ENCODE measurements around the gene PTDSS2. TPM values are rescaled to one million over a fixed set of nuclear protein-coding genes. Genes with fewer than 3 reads are reported as not detected.
A peak's percentile ranks its signal among the peaks of the same experiment; 100 is the strongest.

The PTDSS2 gene
- total and polyA plus RNA-seq, 2 of the 4 experiments (the other 2 are of a cell fraction): 23.5 to 26.6 TPM

GRCh38 chr11:497565-498296 is 47.7 kb downstream of the PTDSS2 start:
- intact Hi-C loops (cut with micrococcal nuclease): no loop called here
- ATAC-seq (ENCODE audit: low read depth): no peak

More at GRCh38 chr11:497565-498296, 47.7 kb downstream of the PTDSS2 start:
- peak overlapping the region; percentile 41 for H2AFZ ChIP-seq (replicated peaks; ENCODE audit: low read length, poor library complexity)
- no peak overlapping the region for H3K9ac ChIP-seq (ENCODE audit: low read depth, low read length)
- no peak overlapping the region for H3K56ac ChIP-seq (ENCODE audit: extremely low read depth, insufficient read depth, low read length)
- no peak overlapping the region for H3K4ac ChIP-seq (ENCODE audit: low read depth, low read length)
- H2AK9ac ChIP-seq (replicated peaks; ENCODE audit: low read depth, low read length, poor library complexity): peak overlapping the region; percentile 42
- 98% methylated on average over 27 of the region's 31 CpGs; no CpG with 5 or more reads in 1 of the 2 experiments for WGBS, 2 experiments (ENCODE audit: extremely low coverage in 2 of 2, insufficient read length in 1 of 2)
- TF ChIP-seq MAFK (IDR thresholded peaks at IDR 0.05; ENCODE audit: low read depth, low read length) (no peak), FOS (IDR thresholded peaks at IDR 0.05; ENCODE audit: low read depth, low read length) (no peak), MXI1 (IDR thresholded peaks at IDR 0.05; ENCODE audit: borderline replicate concordance, low read depth, low read length) (no peak), RAD21 (IDR thresholded peaks at IDR 0.05; ENCODE audit: low read length) (no peak), MAZ (IDR thresholded peaks at IDR 0.05; ENCODE audit: borderline replicate concordance, low read depth, low read length) (no peak), POLR2A (IDR thresholded peaks at IDR 0.05; ENCODE audit: low read depth, low read length) (no peak), NFE2L2 (IDR thresholded peaks at IDR 0.05; ENCODE audit: low read depth, low read length) (no peak), RCOR1 (IDR thresholded peaks at IDR 0.05; ENCODE audit: insufficient replicate concordance, low read length) (no peak), CEBPB (IDR thresholded peaks at IDR 0.05; ENCODE audit: low read depth, low read length) (no peak), CHD1 (IDR thresholded peaks at IDR 0.05; ENCODE audit: low read depth, low read length) (no peak), BHLHE40 (IDR thresholded peaks at IDR 0.05; ENCODE audit: low read depth, low read length) (no peak), RFX5 (IDR thresholded peaks at IDR 0.05; ENCODE audit: low read depth, low read length) (no peak), SMC3 (IDR thresholded peaks at IDR 0.05; ENCODE audit: low read depth, low read length) (no peak)
- TF ChIP-seq, protein P1, sequence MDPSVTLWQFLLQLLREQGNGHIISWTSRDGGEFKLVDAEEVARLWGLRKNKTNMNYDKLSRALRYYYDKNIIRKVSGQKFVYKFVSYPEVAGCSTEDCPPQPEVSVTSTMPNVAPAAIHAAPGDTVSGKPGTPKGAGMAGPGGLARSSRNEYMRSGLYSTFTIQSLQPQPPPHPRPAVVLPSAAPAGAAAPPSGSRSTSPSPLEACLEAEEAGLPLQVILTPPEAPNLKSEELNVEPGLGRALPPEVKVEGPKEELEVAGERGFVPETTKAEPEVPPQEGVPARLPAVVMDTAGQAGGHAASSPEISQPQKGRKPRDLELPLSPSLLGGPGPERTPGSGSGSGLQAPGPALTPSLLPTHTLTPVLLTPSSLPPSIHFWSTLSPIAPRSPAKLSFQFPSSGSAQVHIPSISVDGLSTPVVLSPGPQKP (IDR thresholded peaks at IDR 0.05; ENCODE audit: borderline replicate concordance, low read depth, low read length): no peak
- TF ChIP-seq, protein P2, sequence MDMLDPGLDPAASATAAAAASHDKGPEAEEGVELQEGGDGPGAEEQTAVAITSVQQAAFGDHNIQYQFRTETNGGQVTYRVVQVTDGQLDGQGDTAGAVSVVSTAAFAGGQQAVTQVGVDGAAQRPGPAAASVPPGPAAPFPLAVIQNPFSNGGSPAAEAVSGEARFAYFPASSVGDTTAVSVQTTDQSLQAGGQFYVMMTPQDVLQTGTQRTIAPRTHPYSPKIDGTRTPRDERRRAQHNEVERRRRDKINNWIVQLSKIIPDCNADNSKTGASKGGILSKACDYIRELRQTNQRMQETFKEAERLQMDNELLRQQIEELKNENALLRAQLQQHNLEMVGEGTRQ (IDR thresholded peaks at IDR 0.05; ENCODE audit: low read depth, low read length): no peak
- TF ChIP-seq, protein P3, sequence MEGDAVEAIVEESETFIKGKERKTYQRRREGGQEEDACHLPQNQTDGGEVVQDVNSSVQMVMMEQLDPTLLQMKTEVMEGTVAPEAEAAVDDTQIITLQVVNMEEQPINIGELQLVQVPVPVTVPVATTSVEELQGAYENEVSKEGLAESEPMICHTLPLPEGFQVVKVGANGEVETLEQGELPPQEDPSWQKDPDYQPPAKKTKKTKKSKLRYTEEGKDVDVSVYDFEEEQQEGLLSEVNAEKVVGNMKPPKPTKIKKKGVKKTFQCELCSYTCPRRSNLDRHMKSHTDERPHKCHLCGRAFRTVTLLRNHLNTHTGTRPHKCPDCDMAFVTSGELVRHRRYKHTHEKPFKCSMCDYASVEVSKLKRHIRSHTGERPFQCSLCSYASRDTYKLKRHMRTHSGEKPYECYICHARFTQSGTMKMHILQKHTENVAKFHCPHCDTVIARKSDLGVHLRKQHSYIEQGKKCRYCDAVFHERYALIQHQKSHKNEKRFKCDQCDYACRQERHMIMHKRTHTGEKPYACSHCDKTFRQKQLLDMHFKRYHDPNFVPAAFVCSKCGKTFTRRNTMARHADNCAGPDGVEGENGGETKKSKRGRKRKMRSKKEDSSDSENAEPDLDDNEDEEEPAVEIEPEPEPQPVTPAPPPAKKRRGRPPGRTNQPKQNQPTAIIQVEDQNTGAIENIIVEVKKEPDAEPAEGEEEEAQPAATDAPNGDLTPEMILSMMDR (conservative IDR thresholded peaks at IDR 0.05; ENCODE audit: low read depth, low read length): no peak
- H2BK120ac ChIP-seq (ENCODE audit: low read depth, low read length): no peak overlapping the region
- H3K4me1 ChIP-seq (ENCODE audit: control insufficient read depth, insufficient read depth, low read length): no peaks in the 10 kb centered on the region
- no peak overlapping the region for H3K27ac ChIP-seq (ENCODE audit: insufficient read depth, low read length)
- H3K79me1 ChIP-seq (ENCODE audit: low read depth in 1 of 2, low read length in 2 of 2): peaks cover 18 to 57% of the 10 kb centered on the region in 2 experiments
- peaks cover 2% of the 10 kb centered on the region; the same call in 1 of the 2 replicates for H3K9me3 ChIP-seq (ENCODE audit: control insufficient read depth, insufficient read depth, low read length)
- CTCF ChIA-PET: no interaction called here
- H3K4me2 ChIP-seq (ENCODE audit: low read depth, low read length): no peak overlapping the region
- H2BK15ac ChIP-seq (ENCODE audit: low read depth, low read length): no peak overlapping the region
- H4K8ac ChIP-seq (ENCODE audit: low read depth in 2 of 2, low read length in 2 of 2): no peak overlapping the region
- no peak overlapping the region for H3K23ac ChIP-seq (ENCODE audit: low read depth, low read length)
- H3K18ac ChIP-seq (ENCODE audit: low read depth, low read length): no peak overlapping the region
- no peaks in the 10 kb centered on the region for H3K27me3 ChIP-seq (ENCODE audit: control insufficient read depth, insufficient read depth, low read length)
- DNase-seq: no peak
- H2BK20ac ChIP-seq (ENCODE audit: low read depth, low read length): no peak overlapping the region
- in situ Hi-C loops (cut with MboI; ENCODE audit: low sequenced_read_pairs): no loop called here
- no TSS peak for BruUV-seq (replicated peaks)
- POLR2A ChIA-PET (ENCODE audit: unreplicated experiment): no interaction called here
- peaks cover 23% of the 10 kb centered on the region for H4K20me1 ChIP-seq (ENCODE audit: insufficient read depth, low read length)
- H3K4me3 ChIP-seq (ENCODE audit: insufficient read depth, low read depth, low read length): no peak overlapping the region
- peaks cover 75% of the 10 kb centered on the region for H3K36me3 ChIP-seq (ENCODE audit: control insufficient read depth, insufficient read depth, low read length)
- peaks cover 10% of the 10 kb centered on the region for H3K9me1 ChIP-seq (ENCODE audit: insufficient read depth, low read length)
- dilution Hi-C loops (cut with HindIII; ENCODE audit: low sequenced_read_pairs, unreplicated experiment): no loop called here
- H2BK5ac ChIP-seq (ENCODE audit: low read depth, low read length, poor library complexity, severe bottlenecking): no peak overlapping the region
- H4K5ac ChIP-seq (ENCODE audit: low read depth, low read length): no peak overlapping the region
- no peak overlapping the region for H2AK5ac ChIP-seq (ENCODE audit: low read depth, low read length)
- H4K91ac ChIP-seq (ENCODE audit: insufficient read depth, low read depth, low read length): no peak overlapping the region
- H3K14ac ChIP-seq (replicated peaks; ENCODE audit: low read depth, low read length): no peak overlapping the region
